ENCODE results near the gene PCGF1.
A peak's percentile ranks its signal among the peaks of the same experiment; 100 is the strongest.

Gene PCGF1

GRCh38 chr2:74472945-74473258 is 34.6 kb downstream of the PCGF1 start:
- no peak for TF ChIP-seq FOXP2 (optimal IDR thresholded peaks at IDR 0.05; ENCODE audit: borderline replicate concordance, extremely low read depth, extremely low read length, insufficient read depth)

- TF ChIP-seq REST (IDR thresholded peaks at IDR 0.05; ENCODE audit: insufficient read depth in 1 of 2, low read depth in 2 of 2, low read length in 2 of 2) (0 out of 4 replicates have a peak, but pooled peaks have one; percentile 4 to 17), SIN3A (IDR thresholded peaks at IDR 0.05; ENCODE audit: borderline replicate concordance, insufficient read depth, low read length) (peak; percentile 66; the same call in 1 of the 2 replicates), TAF1 (IDR thresholded peaks at IDR 0.05; ENCODE audit: borderline replicate concordance, insufficient read depth, low read length) (0 out of 2 replicates have a peak, but pooled peaks have one; percentile 72), POLR2AphosphoS5 (IDR thresholded peaks at IDR 0.05; ENCODE audit: low read depth, low read length) (peak; percentile 96), FOXP2 (optimal IDR thresholded peaks at IDR 0.05; ENCODE audit: borderline replicate concordance, extremely low read depth, extremely low read length, insufficient read depth) (peak; percentile 91)
Observed at GRCh38 chr2:74472086-74472944, 35.2 kb downstream of the PCGF1 start, which contains the start of gene MRPL53. MRPL53 (minus strand) TSS chr2:74472680; CDS start chr2:74472660, 20 bp downstream.

GRCh38 chr2:74471332-74472065 is 36.0 kb downstream of the PCGF1 start:
- TF ChIP-seq SIN3A (IDR thresholded peaks at IDR 0.05; ENCODE audit: borderline replicate concordance, insufficient read depth, low read length) (no peak), FOXP2 (optimal IDR thresholded peaks at IDR 0.05; ENCODE audit: borderline replicate concordance, extremely low read depth, extremely low read length, insufficient read depth) (no peak), REST (IDR thresholded peaks at IDR 0.05; ENCODE audit: insufficient read depth in 1 of 2, low read depth in 2 of 2, low read length in 2 of 2) (no peak), TAF1 (IDR thresholded peaks at IDR 0.05; ENCODE audit: borderline replicate concordance, insufficient read depth, low read length) (no peak), POLR2AphosphoS5 (IDR thresholded peaks at IDR 0.05; ENCODE audit: low read depth, low read length) (no peak)

- TF ChIP-seq REST (IDR thresholded peaks at IDR 0.05; ENCODE audit: insufficient read depth in 1 of 2, low read depth in 2 of 2, low read length in 2 of 2) (no peak), POLR2AphosphoS5 (IDR thresholded peaks at IDR 0.05; ENCODE audit: low read depth, low read length) (no peak), TAF1 (IDR thresholded peaks at IDR 0.05; ENCODE audit: borderline replicate concordance, insufficient read depth, low read length) (no peak), FOXP2 (optimal IDR thresholded peaks at IDR 0.05; ENCODE audit: borderline replicate concordance, extremely low read depth, extremely low read length, insufficient read depth) (no peak), SIN3A (IDR thresholded peaks at IDR 0.05; ENCODE audit: borderline replicate concordance, insufficient read depth, low read length) (no peak)
Observed at GRCh38 chr2:74464406-74464805, 43.1 kb downstream of the PCGF1 start.

GRCh38 chr2:74462786-74463105 is 44.7 kb downstream of the PCGF1 start:
- TF ChIP-seq REST (IDR thresholded peaks at IDR 0.05; ENCODE audit: insufficient read depth in 1 of 2, low read depth in 2 of 2, low read length in 2 of 2) = no peak
- no peak for TF ChIP-seq POLR2AphosphoS5 (IDR thresholded peaks at IDR 0.05; ENCODE audit: low read depth, low read length)
- TF ChIP-seq TAF1 (IDR thresholded peaks at IDR 0.05; ENCODE audit: borderline replicate concordance, insufficient read depth, low read length) = no peak
- no peak for TF ChIP-seq FOXP2 (optimal IDR thresholded peaks at IDR 0.05; ENCODE audit: borderline replicate concordance, extremely low read depth, extremely low read length, insufficient read depth)
- TF ChIP-seq SIN3A (IDR thresholded peaks at IDR 0.05; ENCODE audit: borderline replicate concordance, insufficient read depth, low read length) = no peak
